NCI-H1694 treated with DMSO at 0.1 percent for 48 hours (cell line): ENCODE data around the gene NAA60.
A peak's percentile ranks its signal among the peaks of the same experiment; 100 is the strongest.

Experiments used
- DNase-seq: peaks from one replicate; lab custom pipeline; 2025; lab: John Stamatoyannopoulos, UW

Gene NAA60

DNA sequence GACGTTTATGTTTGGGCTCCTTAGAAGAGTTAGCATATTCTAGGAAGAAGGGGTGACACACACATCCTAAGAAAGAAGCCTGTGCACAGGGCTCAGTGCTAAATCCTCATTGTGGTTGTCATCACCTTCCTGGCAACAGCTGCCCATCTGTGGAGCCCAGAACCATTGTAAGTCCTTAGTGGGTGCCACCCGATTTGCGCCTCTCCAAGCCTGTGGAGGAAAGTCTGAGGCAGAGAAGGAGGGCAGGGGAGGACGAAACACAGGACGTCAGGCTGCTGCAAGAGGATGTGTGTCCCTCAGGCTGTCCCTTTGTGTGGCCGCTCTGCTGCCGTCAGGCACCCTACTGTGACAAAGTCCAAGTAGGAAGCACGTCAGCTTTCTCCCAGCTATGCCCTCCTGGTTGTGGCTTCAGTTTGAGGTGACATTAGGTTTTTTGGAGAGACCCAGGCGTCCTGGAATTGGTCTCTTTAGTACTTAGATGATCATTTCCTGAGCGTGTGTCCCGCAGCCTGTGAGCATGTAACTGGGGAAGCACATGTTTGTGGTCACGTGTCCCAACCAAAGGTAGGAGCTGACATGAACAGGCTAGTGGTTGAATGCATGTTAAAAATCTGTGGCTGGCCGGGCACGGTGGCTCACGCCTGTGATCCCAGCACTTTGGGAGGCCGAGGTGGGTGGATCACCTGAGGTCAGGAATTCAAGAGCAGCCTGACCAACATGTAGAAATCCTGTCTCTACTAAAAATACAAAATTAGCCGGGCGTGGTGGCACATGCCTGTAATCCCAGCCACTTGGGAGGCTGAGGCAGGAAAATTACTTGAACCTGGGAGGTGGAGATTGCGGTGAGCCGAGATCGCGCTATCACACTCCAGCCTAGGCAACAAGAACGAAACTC is 68.1 kb downstream of the NAA60 start:
- no peak for DNase-seq

DNA sequence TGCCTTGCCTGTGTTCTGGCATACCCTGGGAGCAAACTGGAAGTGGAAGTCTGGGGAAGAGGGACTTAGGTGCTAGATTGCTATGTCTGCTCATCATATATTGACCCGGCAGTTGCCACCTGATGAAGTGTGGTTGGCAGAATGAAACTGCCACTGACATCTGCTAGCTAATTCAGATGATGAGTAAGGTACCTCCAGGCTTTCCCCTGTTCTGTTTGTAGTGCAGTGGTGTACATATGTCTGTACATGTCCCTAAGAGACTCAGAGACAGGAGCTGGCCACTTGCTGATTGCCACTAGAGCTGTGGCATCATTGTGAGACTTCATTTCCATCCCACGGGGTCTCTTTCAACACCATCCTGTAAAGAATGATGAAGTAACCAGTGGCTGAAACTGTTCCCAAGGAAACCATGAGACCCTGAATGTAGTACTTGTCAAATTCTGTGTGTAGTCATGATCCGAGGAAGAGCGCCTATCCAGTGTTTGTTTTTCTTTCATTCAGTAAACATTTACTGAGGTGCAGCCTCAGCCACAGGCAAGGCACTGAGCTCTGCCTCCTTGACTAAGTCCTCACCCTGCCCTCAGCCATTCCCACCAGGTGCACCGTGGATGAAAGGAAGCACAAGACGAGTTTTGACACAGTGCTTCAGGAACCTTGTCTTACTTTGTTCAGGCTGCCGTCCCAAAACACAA is 70.6 kb downstream of the NAA60 start:
- no peak for DNase-seq

GRCh38 chr16:3514621-3515020 is 71.1 kb downstream of the NAA60 start:
- DNase-seq = no peak

GRCh38 chr16:3515897-3516296 is 72.4 kb downstream of the NAA60 start:
- DNase-seq = no peak

DNA sequence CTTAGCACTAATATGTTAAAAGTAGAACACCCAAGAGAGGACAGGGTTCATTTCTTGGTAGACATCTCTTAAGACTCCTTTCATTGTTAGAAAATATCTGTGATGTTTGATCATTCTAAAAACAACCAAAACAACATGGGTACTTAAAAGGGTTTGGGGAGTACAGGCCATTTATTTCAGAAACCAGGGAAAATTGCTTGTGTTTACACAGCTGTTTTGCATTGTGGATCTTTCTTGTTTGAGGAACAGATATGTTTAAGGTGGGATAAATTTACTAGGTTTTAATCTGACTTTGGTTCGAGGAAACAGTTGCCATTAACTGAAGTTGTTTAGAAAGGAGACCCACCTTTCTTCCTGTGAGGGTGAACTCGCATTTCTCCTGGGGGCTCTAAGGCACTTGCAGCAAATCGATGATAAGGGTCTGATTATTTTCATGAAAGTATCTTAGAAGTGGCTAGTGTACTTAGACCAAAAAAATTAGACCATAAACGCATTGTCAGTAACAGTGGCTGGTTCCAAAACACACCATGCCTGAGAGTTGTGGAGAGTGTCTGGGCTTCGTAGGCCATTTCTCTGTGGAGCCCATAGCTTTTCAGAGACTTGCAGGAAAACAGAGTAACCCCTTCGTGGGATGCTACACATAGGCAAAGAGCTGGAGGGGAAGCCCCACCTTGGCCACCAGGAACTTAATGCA is 75.0 kb downstream of the NAA60 start:
- no peak for DNase-seq

DNA sequence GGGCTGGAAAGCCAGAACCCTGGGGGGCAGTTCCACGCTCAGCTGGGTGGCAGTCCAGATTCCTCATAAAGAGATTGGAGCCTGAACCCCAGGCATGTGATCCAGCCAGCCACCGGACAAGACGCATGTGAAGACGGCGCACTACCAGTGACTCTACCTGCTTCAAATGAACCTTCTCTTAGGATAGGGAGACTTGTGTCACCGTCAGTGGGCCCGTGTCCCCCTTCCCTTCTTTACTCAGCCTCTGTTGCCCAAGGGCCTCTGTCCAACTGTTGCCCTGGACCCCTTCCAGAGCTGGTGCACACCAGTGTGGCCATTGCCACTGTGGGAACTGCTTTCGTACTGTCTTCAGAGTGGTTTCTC is 75.5 kb downstream of the NAA60 start:
- no peak for DNase-seq

DNA sequence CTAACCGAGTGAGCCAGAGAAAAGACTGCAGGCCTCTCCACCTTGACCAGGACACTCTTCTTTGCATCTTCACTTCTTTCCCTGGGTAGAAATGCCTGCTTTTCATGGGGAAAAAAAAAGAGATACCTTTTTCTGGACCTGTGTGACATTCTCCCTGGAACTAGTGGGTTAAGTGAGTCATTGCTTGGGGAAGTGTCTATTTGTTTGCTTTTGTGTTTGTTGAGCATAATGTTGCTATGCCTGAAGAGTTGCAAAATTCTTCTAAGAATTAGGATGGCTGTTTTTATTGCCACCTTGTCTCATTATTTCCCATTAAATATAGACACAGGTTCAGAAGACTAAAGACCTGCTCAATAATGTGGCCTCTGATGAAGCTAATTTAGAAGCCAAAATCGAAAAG is 76.1 kb downstream of the NAA60 start:
- no peak for DNase-seq

DNA sequence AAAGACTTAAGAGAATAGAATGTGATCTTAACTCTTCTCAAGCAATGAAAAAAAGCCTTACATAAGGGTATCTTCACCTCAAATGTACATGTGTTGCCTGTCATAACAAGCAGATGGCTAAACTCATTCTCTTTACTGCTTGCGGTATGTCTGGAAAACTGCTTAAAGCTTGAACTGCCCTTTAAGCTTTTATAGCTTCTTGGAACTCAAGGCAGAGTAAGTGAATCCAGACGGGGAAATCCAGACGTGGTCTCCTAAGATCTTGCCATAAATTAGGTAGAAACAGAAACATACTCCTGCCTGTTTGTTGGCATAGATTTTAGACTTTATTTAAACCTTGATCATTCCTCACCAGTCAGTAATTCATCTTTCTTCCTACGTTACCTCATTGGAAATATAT is 76.9 kb downstream of the NAA60 start:
- no peak for DNase-seq

DNA sequence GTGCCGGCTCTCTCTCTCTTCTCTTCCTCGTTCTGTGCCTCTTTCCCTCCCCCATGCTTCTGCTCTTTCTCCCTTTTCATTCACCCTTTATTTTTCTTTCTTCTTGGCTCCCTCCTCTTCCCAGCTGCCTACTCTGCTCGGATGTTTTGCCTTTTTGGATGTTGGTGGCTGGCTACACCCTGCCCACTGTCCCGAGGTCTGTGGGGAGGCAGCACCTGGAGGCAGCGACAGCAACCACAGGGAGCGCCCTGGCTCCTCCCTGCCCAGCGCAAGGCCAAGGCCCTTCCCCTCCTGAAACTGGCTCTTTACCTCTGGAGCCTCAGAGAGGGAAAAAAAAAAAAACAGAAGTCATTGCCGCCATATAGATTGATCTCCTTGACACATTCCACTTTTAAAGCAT is 77.4 kb downstream of the NAA60 start:
- DNase-seq = no peak

GRCh38 chr16:3523281-3523680 is 79.8 kb downstream of the NAA60 start:
- no peak for DNase-seq

DNA sequence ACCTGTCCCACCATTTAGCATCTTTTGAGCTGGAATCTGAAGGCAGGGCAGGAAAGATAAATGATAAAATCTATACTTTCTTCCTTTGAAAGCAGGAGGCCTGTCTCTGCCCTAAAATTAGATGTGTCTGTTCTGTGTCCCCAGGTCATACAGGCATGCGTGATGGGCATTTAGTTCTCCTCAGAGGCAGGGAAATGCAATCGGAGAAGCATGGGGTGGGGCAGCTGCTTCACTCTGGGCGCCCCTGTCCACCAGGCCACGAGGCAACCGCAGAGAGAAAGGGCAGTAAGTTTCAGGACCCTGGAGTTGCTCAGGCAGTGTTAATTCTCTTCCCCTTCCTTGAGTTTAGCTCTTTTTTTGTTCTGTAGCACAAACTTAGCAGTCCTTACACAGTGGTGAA is 82.5 kb downstream of the NAA60 start:
- no peak for DNase-seq

DNA sequence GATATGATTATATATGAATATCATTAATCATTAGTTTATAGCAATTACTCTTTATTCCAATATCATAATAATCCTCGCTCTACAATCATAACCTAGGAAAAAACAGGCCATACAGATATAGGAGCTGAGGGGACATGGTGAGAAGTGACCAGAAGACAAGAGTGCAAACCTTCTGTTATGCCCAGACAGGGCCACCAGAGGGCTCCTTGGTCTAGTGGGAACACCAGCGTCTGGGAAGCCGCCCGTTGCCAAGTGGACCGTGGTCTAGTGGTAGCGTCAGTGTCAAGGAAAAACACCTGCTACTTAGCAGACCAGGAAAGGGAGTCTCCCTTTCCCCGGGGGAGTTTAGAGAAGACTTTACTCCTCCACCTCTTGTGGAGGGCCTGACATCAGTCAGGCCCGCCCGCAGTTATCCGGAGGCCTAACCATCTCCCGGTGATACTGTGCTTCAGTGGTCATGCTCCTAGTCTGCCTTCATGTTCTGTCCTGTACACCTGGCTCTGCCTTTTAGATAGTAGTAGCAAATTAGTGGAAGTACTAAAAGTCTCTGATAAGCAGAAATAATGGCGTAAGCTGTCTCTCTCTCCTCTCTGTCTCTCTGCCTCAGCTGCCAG is 83.8 kb downstream of the NAA60 start:
- DNase-seq = peak; percentile 2

- no peak for DNase-seq
Observed at GRCh38 chr16:3528406-3528805, 84.9 kb downstream of the NAA60 start.

DNA sequence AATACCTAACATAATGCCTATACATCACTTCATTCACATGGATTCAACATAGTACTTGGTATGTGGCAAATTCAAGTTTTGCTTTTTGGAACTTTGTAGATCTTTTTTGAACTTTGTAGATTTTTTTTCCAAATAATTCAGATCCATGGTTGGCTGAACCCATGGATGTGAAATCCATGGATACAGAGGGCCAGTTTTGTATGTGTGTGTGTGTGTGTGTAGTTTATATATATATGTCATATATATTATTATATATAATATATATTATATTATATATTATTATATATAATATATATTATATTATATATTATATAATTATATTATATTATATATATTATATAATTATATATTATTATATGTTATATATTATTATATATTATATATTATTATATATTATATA is 85.7 kb downstream of the NAA60 start:
- no peak for DNase-seq

- DNase-seq = no peak
Observed at GRCh38 chr16:3530371-3530914, 87.0 kb downstream of the NAA60 start.

DNA sequence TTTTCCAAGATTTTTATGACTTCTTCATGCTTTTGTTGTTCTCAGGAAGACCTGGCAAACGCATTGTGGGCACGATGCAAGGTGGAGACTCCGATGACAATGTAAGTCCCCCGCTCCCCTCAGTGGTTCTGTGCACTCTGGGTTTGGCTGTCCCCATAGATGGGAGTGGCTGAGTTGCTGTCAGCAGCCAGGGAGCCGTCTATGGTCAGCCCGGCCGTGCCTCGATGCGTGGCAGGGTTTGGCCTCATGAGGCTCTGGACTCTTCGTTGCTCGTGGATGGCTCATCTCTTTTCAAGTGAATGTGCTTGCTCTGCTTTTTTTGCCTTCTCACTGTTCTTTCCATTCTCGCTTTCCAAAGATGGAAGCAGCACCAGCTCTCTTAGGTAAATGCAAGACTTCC is 89.3 kb downstream of the NAA60 start:
- no peak for DNase-seq

- no peak for DNase-seq
Observed at GRCh38 chr16:3534126-3534525, 90.6 kb downstream of the NAA60 start.

GRCh38 chr16:3536271-3536731 is 92.8 kb downstream of the NAA60 start:
- DNase-seq = no peak
